HEK293 (cell line): Measurements from ENCODE around the gene SIGLEC1.

Experiments
- ATF2 ChIP-seq: fragments of 450-650 bp; formaldehyde crosslinking; IDR thresholded peaks from 2 replicates; pipeline ENCODE4 v1.5.1; 2016; ENCODE audit warnings: missing biosample characterization, missing genetic modification characterization, low read depth
- CTCF ChIP-seq: fragments of 450-650 bp; formaldehyde crosslinking; IDR thresholded peaks from 2 replicates; pipeline ENCODE4 v1.5.1; 2016; ENCODE audit warnings: missing biosample characterization, missing genetic modification characterization
- SCRT2 ChIP-seq: fragments of 450-650 bp; formaldehyde crosslinking; IDR thresholded peaks from 2 replicates; pipeline ENCODE4 v1.5.1; 2016; ENCODE audit warnings: missing biosample characterization, missing genetic modification characterization
- SETDB1 ChIP-seq: IDR thresholded peaks from one replicate; pipeline ENCODE4 v1.6.1; 2017; ENCODE audit warnings: mild to moderate bottlenecking, low read length, moderate library complexity, mixed read lengths; ENCODE audit not compliant: insufficient read length
- ZBTB48 ChIP-seq: fragments of 450-650 bp; formaldehyde crosslinking; IDR thresholded peaks from 2 replicates; pipeline ENCODE4 v1.5.1; 2016; ENCODE audit warnings: missing biosample characterization, missing genetic modification characterization
- ZBTB6 ChIP-seq: fragments of 450-650 bp; formaldehyde crosslinking; IDR thresholded peaks from 2 replicates; pipeline ENCODE4 v1.5.1; 2017; ENCODE audit warnings: missing biosample characterization, missing genetic modification characterization
- ZBTB7A ChIP-seq: fragments of 450-650 bp; formaldehyde crosslinking; IDR thresholded peaks from 2 replicates; pipeline ENCODE4 v1.5.1; 2016; ENCODE audit warnings: low read depth, missing biosample characterization, missing genetic modification characterization
- ZNF26 ChIP-seq: fragments of 450-650 bp; formaldehyde crosslinking; IDR thresholded peaks from 2 replicates; pipeline ENCODE4 v1.5.1; 2016; ENCODE audit warnings: missing biosample characterization, missing genetic modification characterization
- ZNF423 ChIP-seq: fragments of 450-650 bp; formaldehyde crosslinking; IDR thresholded peaks from 2 replicates; pipeline ENCODE4 v1.5.1; 2016; ENCODE audit warnings: missing biosample characterization, missing genetic modification characterization
- ZNF585B ChIP-seq: fragments of 450-650 bp; formaldehyde crosslinking; IDR thresholded peaks from 2 replicates; pipeline ENCODE4 v1.5.1; 2016; ENCODE audit warnings: missing biosample characterization, missing genetic modification characterization
- ZNF629 ChIP-seq: fragments of 450-650 bp; formaldehyde crosslinking; IDR thresholded peaks from 2 replicates; pipeline ENCODE4 v1.5.1; 2017; ENCODE audit warnings: missing biosample characterization, missing genetic modification characterization
- ZNF768 ChIP-seq: fragments of 450-650 bp; formaldehyde crosslinking; IDR thresholded peaks from 2 replicates; pipeline ENCODE4 v1.5.1; 2018; ENCODE audit warnings: missing biosample characterization, mild to moderate bottlenecking, missing genetic modification characterization
- ZSCAN23 ChIP-seq: fragments of 450-650 bp; formaldehyde crosslinking; IDR thresholded peaks from 2 replicates; pipeline ENCODE4 v1.5.1; 2016; ENCODE audit warnings: missing biosample characterization, missing genetic modification characterization

- no peak for TF ChIP-seq ZBTB7A
- TF ChIP-seq ZBTB48 (tag by site-specific recombination): no peak
- no peak for TF ChIP-seq ZNF423 (tag by site-specific recombination)
- TF ChIP-seq SCRT2: no peak
- no peak for TF ChIP-seq CTCF (tag by site-specific recombination)
- TF ChIP-seq ZBTB6 (tag by site-specific recombination): no peak
- no peak for TF ChIP-seq ZNF26 (tag by site-specific recombination)
- TF ChIP-seq ZNF768 (tag by site-specific recombination): no peak
- no peak for TF ChIP-seq ZNF629
- TF ChIP-seq SETDB1: no peak
- TF ChIP-seq ATF2: no peak
- TF ChIP-seq ZNF585B (tag by site-specific recombination): no peak
- no peak for TF ChIP-seq ZSCAN23
Measured at GRCh38 chr20:3711484-3711941, 887 bp downstream of the SIGLEC1 start.
